DND-41 (cell line): ENCODE results near the gene TNNT2.

Source experiments
- ATAC-seq: fragments of 200-7000 bp; cut with Tn5 transposase; 3 replicates; pipeline ENCODE4 v1.9.1; 2021; ENCODE audit warnings: low read depth; ENCODE audit not compliant: insufficient read depth
- DNase-seq: peaks from one replicate; pipeline ENCODE4 v3.0.0-alpha.2; 2020
- H2AFZ ChIP-seq: 2 replicates; pipeline ENCODE4 v1.6.0; 2012; ENCODE audit warnings: low read depth, low read length
- H3K27ac ChIP-seq: 2 replicates; pipeline ENCODE4 v1.5.1; 2012; ENCODE audit warnings: low read length, inconsistent platforms
- H3K27me3 ChIP-seq: fragments of 200-600 bp; sonication (generic); 2 replicates; pipeline ENCODE4 v1.6.0; 2012; ENCODE audit warnings: low read length, mild to moderate bottlenecking, inconsistent platforms; ENCODE audit not compliant: insufficient read depth, poor library complexity
- H3K36me3 ChIP-seq: 2 replicates; pipeline ENCODE4 v1.5.1; 2012; ENCODE audit warnings: low read length, inconsistent platforms; ENCODE audit not compliant: insufficient read depth
- H3K4me1 ChIP-seq: 2 replicates; pipeline ENCODE4 v1.5.1; 2012; ENCODE audit warnings: mild to moderate bottlenecking, low read length; ENCODE audit not compliant: insufficient read depth
- H3K4me2 ChIP-seq: 2 replicates; pipeline ENCODE4 v1.6.0; 2012; ENCODE audit warnings: mild to moderate bottlenecking, moderate library complexity, low read length, inconsistent platforms; ENCODE audit not compliant: insufficient read depth
- H3K4me3 ChIP-seq, 2 experiments: fragments of 200-600 bp in 1 of 2; shearing (Covaris generic) in 1 of 2; 2 replicates each; pipeline ENCODE4 v1.5.1; 2012 to 2016; ENCODE audit warnings: inconsistent platforms in 2 of 2, low read length in 2 of 2, mild to moderate bottlenecking in 2 of 2, low read depth in 1 of 2, moderate library complexity in 1 of 2
- H3K79me2 ChIP-seq: 2 replicates; pipeline ENCODE4 v1.6.0; 2012; ENCODE audit warnings: low read length, inconsistent platforms; ENCODE audit not compliant: insufficient read depth
- H3K9ac ChIP-seq: 2 replicates; pipeline ENCODE4 v1.6.0; 2012; ENCODE audit warnings: low read depth, mild to moderate bottlenecking, inconsistent platforms, low read length, moderate library complexity
- H3K9me3 ChIP-seq: 2 replicates; pipeline ENCODE4 v1.5.1; 2012; ENCODE audit warnings: low read length, moderate library complexity, mild to moderate bottlenecking, inconsistent platforms; ENCODE audit not compliant: insufficient read depth, severe bottlenecking
- H4K20me1 ChIP-seq: 2 replicates; pipeline ENCODE4 v1.6.0; 2012; ENCODE audit warnings: low read length; ENCODE audit not compliant: insufficient read depth
- EZH2 ChIP-seq: IDR thresholded peaks from 3 replicates; pipeline ENCODE4 v1.6.1; 2012; ENCODE audit warnings: borderline replicate concordance, low read depth, mild to moderate bottlenecking, moderate library complexity, low read length, inconsistent platforms; ENCODE audit not compliant: severe bottlenecking
- TF ChIP-seq, protein P1 (sequence below): IDR thresholded peaks from 2 replicates; pipeline ENCODE4 v1.5.1; 2012; ENCODE audit warnings: borderline replicate concordance, low read length, moderate library complexity, mild to moderate bottlenecking; ENCODE audit not compliant: poor library complexity, severe bottlenecking; ENCODE audit errors: extremely low read depth

Gene TNNT2

DNA sequence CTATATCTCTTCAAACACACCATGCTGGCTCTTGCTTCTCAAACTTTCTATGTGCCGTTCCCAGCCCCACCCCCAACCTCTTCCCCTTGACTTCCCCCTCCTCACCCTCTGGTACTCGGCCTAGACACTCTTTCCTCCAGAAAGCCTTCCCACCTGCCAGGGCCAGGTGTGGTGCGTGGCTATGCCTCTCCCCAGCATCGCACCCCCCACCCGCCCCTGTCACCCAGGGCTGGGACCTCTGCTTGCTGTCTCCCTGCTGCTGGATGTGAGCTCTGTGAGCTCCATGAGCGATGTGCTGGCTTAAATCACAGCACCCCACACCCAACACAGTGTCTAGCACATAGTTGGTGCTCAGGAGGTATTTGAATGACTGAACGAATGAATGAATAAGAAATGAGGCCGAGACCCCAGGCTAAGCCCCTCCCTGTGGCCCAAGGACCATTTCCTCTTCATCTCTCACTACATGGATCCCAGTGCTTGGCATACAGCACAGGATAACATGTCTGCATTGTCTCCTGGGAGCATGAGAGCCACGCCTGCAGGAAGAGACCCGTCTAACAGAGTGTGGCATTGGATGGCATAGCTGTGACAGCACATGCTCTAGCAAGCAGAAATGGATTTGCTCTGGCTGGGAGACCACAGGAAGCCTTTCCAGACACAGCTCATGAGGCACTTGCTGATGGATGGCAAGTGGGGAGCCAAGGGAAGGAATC is 19.7 kb downstream of the TNNT2 start:
- Histone ChIP-seq H2AFZ (no peak overlapping the region), H3K27me3 (no peaks in the 10 kb centered on the region), H4K20me1 (no peaks in the 10 kb centered on the region), H3K36me3 (no peaks in the 10 kb centered on the region), H3K79me2 (no peaks in the 10 kb centered on the region), H3K9ac (no peak overlapping the region), H3K4me2 (no peak overlapping the region), H3K4me3 (no peak overlapping the region), H3K9me3 (no peaks in the 10 kb centered on the region), H3K4me1 (no peaks in the 10 kb centered on the region), H3K27ac (no peak overlapping the region)
- TF ChIP-seq, protein P1, sequence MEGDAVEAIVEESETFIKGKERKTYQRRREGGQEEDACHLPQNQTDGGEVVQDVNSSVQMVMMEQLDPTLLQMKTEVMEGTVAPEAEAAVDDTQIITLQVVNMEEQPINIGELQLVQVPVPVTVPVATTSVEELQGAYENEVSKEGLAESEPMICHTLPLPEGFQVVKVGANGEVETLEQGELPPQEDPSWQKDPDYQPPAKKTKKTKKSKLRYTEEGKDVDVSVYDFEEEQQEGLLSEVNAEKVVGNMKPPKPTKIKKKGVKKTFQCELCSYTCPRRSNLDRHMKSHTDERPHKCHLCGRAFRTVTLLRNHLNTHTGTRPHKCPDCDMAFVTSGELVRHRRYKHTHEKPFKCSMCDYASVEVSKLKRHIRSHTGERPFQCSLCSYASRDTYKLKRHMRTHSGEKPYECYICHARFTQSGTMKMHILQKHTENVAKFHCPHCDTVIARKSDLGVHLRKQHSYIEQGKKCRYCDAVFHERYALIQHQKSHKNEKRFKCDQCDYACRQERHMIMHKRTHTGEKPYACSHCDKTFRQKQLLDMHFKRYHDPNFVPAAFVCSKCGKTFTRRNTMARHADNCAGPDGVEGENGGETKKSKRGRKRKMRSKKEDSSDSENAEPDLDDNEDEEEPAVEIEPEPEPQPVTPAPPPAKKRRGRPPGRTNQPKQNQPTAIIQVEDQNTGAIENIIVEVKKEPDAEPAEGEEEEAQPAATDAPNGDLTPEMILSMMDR: no peak
- TF ChIP-seq EZH2: no peak
- ATAC-seq (no peak), DNase-seq (no peak)

- no peaks in the 10 kb centered on the region for H3K27me3 ChIP-seq
These were observed 20.3 kb downstream of the TNNT2 start for GRCh38 chr1:201357211-201357610.

GRCh38 chr1:201356701-201357100 is 20.8 kb downstream of the TNNT2 start:
- Histone ChIP-seq H2AFZ (no peak overlapping the region), H3K27me3 (no peaks in the 10 kb centered on the region), H3K27ac (no peak overlapping the region), H4K20me1 (no peaks in the 10 kb centered on the region), H3K4me2 (no peak overlapping the region), H3K9me3 (no peaks in the 10 kb centered on the region), H3K4me1 (no peaks in the 10 kb centered on the region), H3K79me2 (no peaks in the 10 kb centered on the region), H3K9ac (no peak overlapping the region), H3K36me3 (no peaks in the 10 kb centered on the region), H3K4me3 (no peak overlapping the region)
- no peak for TF ChIP-seq EZH2
- TF ChIP-seq, protein P1: no peak
- no peak for ATAC-seq
- no peak for DNase-seq

More at GRCh38 chr1:201357211-201357610, 20.3 kb downstream of the TNNT2 start:
- no peaks in the 10 kb centered on the region for H3K4me1 ChIP-seq
- no peaks in the 10 kb centered on the region for H3K36me3 ChIP-seq
- TF ChIP-seq, protein P1: no peak
- TF ChIP-seq EZH2: no peak
- H4K20me1 ChIP-seq: no peaks in the 10 kb centered on the region
- no peak overlapping the region for H3K4me3 ChIP-seq
- H3K9me3 ChIP-seq: no peaks in the 10 kb centered on the region
- no peak for DNase-seq
- ATAC-seq: no peak
- no peaks in the 10 kb centered on the region for H3K79me2 ChIP-seq
- H3K27ac ChIP-seq: no peak overlapping the region
- H3K9ac ChIP-seq: no peak overlapping the region
- no peak overlapping the region for H3K4me2 ChIP-seq
- no peak overlapping the region for H2AFZ ChIP-seq
